Head of caudate nucleus (tissue), 42 donors: Measurements from ENCODE around the gene SRF.
A peak's percentile ranks its signal among the peaks of the same experiment; 100 is the strongest.

Experiments used
- DNase-seq, 42 donors: peaks; one replicate each; pipeline versions ENCODE4 v3.0.0 to v3.0.0-alpha.2; 2020 to 2021; ENCODE audit warnings: mixed read lengths in 7 of 42
- intact Hi-C: fragments of 100-400 bp; cut with DNase I; formaldehyde crosslinking; loops from one replicate; pipeline ENCODE4 v1.15.0; 2022

The SRF gene

GRCh38 chr6:43178951-43179830, 8.1 kb downstream of the SRF start:
- DNase-seq, result no peak
- intact Hi-C loops, result no loop called here

DNA sequence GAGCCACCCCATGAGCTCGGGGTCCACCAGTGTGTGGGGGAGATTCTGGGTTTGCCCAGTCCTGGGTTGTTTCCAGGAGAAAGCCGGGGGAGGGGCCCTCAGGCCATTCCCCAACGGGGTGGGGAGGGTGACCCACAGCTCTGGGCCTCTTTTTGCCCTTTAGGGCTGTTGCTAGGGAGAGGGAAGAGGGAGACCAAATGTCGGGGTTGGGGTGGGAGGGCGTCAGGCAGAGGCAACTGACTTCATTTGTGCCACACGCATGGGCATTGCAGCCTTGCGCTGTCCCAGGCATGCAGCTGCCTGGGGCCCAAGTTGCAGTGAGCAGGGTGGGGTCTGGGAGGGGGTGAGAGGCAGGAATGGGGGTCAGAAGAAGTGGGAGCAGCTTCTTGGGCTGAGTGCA, 9.0 kb downstream of the SRF start:
- DNase-seq, result no peak
- intact Hi-C loops, result loop anchor here (5.0 kb wide), 1 partner anchor 123 kb away; the partner anchor contains the start of genes KLC4 and MRPL2

DNA sequence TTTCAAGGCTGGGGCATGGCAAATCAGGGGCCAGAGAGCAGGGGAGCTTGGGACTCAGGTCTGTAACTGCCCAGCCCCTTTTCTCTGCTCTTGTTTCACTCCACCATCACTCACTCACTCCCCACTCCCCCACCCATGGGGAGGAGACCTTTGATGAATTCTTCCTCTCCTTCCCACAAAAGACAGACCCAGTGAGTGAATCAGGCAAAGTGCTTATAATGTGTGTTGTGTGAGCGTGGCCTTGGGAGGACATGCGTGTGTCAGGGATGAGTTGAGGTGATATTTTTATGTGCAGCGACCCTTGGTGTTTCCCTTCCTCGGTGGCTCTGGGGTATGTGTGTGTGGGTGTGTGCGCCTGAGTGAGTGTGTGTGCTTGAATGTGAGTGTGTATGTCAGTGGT, 9.9 kb downstream of the SRF start:
- intact Hi-C loops, result loop anchor here (5.0 kb wide), 1 partner anchor 124 kb away; the partner anchor contains the start of genes KLC4 and MRPL2
- DNase-seq, result no peak

DNA sequence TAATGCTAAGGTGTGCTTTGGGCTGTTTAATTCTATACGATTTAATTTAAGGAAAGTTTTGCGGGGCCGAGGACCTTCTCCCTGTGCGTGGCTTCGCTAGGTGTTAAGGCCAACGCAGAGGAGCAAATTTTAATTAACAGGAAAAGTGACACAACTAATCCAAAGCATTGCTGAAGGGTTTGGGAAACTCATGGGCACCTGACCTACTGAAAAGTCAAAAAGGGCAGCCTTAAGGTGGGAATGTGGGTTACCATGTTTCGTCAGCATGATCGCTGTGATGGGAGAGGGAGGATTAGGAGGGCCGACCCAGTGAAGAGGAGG, 10.5 kb downstream of the SRF start:
- no peak for DNase-seq
- intact Hi-C loops, result loop anchor here (5.0 kb wide), 1 partner anchor 124 kb away; the partner anchor contains the start of genes KLC4 and MRPL2

DNA sequence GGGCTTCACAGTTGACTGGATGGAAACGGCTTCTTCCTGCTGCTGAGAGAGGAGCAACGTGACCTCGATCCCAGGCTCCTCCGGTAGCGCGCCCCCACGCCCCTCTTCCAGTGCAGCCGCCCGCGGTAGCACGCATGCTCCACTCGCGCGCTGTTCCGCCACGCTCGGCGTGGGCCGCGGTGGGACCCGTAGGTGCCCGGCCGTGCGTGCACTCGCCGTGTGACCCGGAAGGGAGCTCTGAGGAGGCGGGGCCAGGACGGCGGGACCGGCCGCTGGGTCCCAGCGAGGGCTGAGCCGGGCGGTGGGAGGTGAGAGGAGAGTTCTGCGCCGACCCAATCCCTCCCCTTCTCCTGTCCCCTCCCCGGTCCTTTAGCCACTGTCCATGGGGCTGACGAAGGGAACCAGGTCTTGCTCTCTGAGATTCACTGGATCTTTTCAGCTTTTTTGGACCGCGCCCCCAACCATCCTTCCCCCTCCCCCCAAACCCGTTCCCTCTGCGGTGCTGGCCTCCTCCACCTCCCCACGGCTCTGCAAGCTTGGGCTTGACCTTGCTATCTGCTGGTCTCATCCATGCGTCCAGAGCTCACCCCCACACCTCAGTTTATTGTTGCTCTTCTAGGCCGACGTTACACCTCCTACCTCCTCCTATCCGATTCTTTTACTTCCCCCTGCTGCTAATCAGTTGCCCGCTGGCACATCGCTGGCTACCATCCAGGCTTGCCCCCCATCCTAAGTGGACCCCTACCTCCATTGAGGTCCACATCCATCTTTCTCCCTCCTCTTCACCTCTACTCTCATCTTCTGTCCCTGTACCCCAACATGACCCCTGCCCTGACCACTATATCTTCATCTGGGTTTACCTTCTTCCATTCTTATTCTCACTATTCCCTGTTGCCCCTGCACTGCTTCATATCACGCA, 11.1 kb downstream of the SRF start, which contains the start of gene CUL9:
Gene CUL9, plus strand, starts transcription at position 255 of the 919 bp plus-strand sequence. CDS start 2,115 bp downstream, outside the sequence.
- intact Hi-C loops, result loop anchor here (5.0 kb wide), 1 partner anchor 125 kb away; the partner anchor contains the start of genes KLC4 and MRPL2
- DNase-seq, result peak; percentile 61 to 95 (median 90)

GRCh38 chr6:43183441-43183840, 12.4 kb downstream of the SRF start:
- DNase-seq, result no peak
- intact Hi-C loops, result loop anchor here (5.0 kb wide), 1 partner anchor 126 kb away; the partner anchor contains the start of genes KLC4 and MRPL2

GRCh38 chr6:43184268-43184985, 13.4 kb downstream of the SRF start:
- intact Hi-C loops, result loop anchor here (5.0 kb wide), 1 partner anchor 127 kb away; the partner anchor contains the start of genes KLC4 and MRPL2
- peak in 32 of 42 donors; percentile 19 to 83 (median 52) for DNase-seq

- intact Hi-C loops, result no loop called here
- no peak for DNase-seq
Measured at GRCh38 chr6:43185391-43185985, 14.4 kb downstream of the SRF start.

- intact Hi-C loops, result no loop called here
- no peak for DNase-seq
Measured at GRCh38 chr6:43186019-43186418, 14.9 kb downstream of the SRF start.

DNA sequence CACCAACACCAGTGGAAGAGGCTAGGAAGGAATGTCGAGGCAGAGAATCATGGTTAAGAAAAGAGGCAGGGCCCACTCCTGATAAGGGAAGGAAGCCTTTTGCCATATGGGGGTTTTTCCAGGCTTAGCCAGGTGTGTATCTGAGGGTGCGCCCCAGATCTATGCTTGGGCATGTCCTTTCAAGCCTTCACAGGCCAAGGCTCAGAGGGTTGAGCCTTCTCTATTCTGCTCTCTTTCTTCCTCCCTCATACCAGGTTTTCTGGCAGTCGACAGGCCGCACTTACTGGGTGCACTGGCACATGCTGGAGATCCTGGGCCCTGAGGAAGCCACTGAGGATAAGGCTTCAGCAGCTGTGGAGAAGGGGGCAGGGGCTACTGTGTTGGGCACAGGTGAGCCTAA, 15.6 kb downstream of the SRF start:
- intact Hi-C loops, result no loop called here
- DNase-seq, result peak in 1 of 42 donors; percentile 16

- no peak for DNase-seq
- intact Hi-C loops, result no loop called here
Measured at GRCh38 chr6:43187821-43188220, 16.8 kb downstream of the SRF start.

GRCh38 chr6:43188426-43188825, 17.4 kb downstream of the SRF start:
- intact Hi-C loops, result no loop called here
- no peak for DNase-seq

GRCh38 chr6:43189776-43190304, 18.8 kb downstream of the SRF start:
- intact Hi-C loops, result no loop called here
- no peak for DNase-seq

GRCh38 chr6:43192911-43193310, 21.8 kb downstream of the SRF start:
- no peak for DNase-seq
- intact Hi-C loops, result no loop called here

DNA sequence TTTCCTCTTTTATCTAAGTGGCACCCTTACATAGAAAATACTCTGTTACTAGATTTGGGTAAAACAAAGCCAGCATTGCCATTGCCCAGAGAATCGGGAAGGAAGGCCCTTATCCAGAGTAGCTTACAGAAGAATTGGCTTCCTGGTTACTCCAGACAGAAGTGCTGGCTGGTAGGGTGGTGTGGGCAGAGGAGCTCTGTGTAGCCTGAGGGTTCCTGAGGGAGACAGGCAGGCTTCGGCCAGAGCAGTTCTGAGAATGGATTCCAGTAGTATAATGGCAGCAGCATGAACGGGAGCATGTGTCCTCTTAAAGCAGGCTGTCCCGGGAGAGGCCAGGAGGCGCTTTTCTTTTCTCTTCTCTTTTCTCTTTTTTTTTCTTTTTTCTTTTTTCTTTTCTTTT, 22.9 kb downstream of the SRF start:
- intact Hi-C loops, result no loop called here
- no peak for DNase-seq

- no peak for DNase-seq
- intact Hi-C loops, result no loop called here
Measured at GRCh38 chr6:43196337-43196736, 25.3 kb downstream of the SRF start.

- DNase-seq, result peak in 1 of 42 donors; percentile 5
- intact Hi-C loops, result no loop called here
Measured at GRCh38 chr6:43199912-43200311, 28.8 kb downstream of the SRF start.

- intact Hi-C loops, result no loop called here
- peak in 1 of 42 donors; percentile 22 for DNase-seq
Measured at GRCh38 chr6:43200541-43200940, 29.5 kb downstream of the SRF start.
